Measurements from ENCODE around the gene ABTB2. TPM values are rescaled to one million over a fixed set of nuclear protein-coding genes. Genes with fewer than 3 reads are reported as not detected.
A peak's percentile ranks its signal among the peaks of the same experiment; 100 is the strongest.

Gene ABTB2
- total and polyA plus RNA-seq, 4 donors: 0.73 to 3.3 (median 2.7) TPM

GRCh38 chr11:34308049-34308912, 49.5 kb downstream of the ABTB2 start:
- H3K27ac ChIP-seq (ENCODE audit: low read depth in 1 of 2, low read length in 1 of 2): no peak overlapping the region

GRCh38 chr11:34305780-34306179, 52.0 kb downstream of the ABTB2 start:
- no peaks in the 10 kb centered on the region for H3K27me3 ChIP-seq (ENCODE audit: control insufficient read depth in 3 of 3, insufficient read depth in 3 of 3, low read length in 2 of 3)
- no peak for TF ChIP-seq CTCF (IDR thresholded peaks at IDR 0.05; ENCODE audit: control extremely low read depth, extremely low read depth)
- 67 to 79% methylated on average over 1 of the region's 1 CpG for WGBS, 2 donors
- H3K27ac ChIP-seq (ENCODE audit: low read depth in 1 of 2, low read length in 1 of 2): no peak overlapping the region
- ATAC-seq (ENCODE audit: insufficient read depth, low FRiP score) (no peak), DNase-seq (no peak)
- H3K36me3 ChIP-seq (ENCODE audit: control insufficient read depth in 4 of 4, insufficient read depth in 4 of 4, low read length in 4 of 4): no peaks in the 10 kb centered on the region
- no peak overlapping the region for H3K4me3 ChIP-seq
- H3K4me1 ChIP-seq (ENCODE audit: control insufficient read depth in 5 of 5, insufficient read depth in 5 of 5, low read length in 5 of 5): peaks cover 2 to 50% (median 4%) of the 10 kb centered on the region in 5 donors
- no peaks in the 10 kb centered on the region for H3K9me3 ChIP-seq (ENCODE audit: control insufficient read depth in 4 of 4, insufficient read depth in 3 of 4, low read length in 3 of 4)
- H3K9ac ChIP-seq (ENCODE audit: insufficient read depth in 1 of 2, low read length in 2 of 2): no peak overlapping the region

More at GRCh38 chr11:34308049-34308912, 49.5 kb downstream of the ABTB2 start:
- no peaks in the 10 kb centered on the region for H3K36me3 ChIP-seq (ENCODE audit: control insufficient read depth in 4 of 4, insufficient read depth in 4 of 4, low read length in 4 of 4)
- no peak overlapping the region for H3K9ac ChIP-seq (ENCODE audit: insufficient read depth in 1 of 2, low read length in 2 of 2)
- ATAC-seq (ENCODE audit: insufficient read depth, low FRiP score) (no peak), DNase-seq (no peak)
- no peaks in the 10 kb centered on the region for H3K27me3 ChIP-seq (ENCODE audit: control insufficient read depth in 3 of 3, insufficient read depth in 3 of 3, low read length in 2 of 3)
- H3K4me3 ChIP-seq: no peak overlapping the region
- no peak for TF ChIP-seq CTCF (IDR thresholded peaks at IDR 0.05; ENCODE audit: control extremely low read depth, extremely low read depth)
- 62 to 77% methylated on average over 7 of the region's 7 CpGs for WGBS, 2 donors
- H3K9me3 ChIP-seq (ENCODE audit: control insufficient read depth in 4 of 4, insufficient read depth in 3 of 4, low read length in 3 of 4): no peaks in the 10 kb centered on the region
- H3K4me1 ChIP-seq (ENCODE audit: control insufficient read depth in 5 of 5, insufficient read depth in 5 of 5, low read length in 5 of 5): peaks cover 0 to 34% (median 4%) of the 10 kb centered on the region in 5 donors

- ATAC-seq (ENCODE audit: insufficient read depth, low FRiP score): no peak
- TF ChIP-seq CTCF (IDR thresholded peaks at IDR 0.05; ENCODE audit: control extremely low read depth, extremely low read depth): no peak
- no peak overlapping the region for H3K9ac ChIP-seq (ENCODE audit: insufficient read depth in 1 of 2, low read length in 2 of 2)
- H3K4me1 ChIP-seq (ENCODE audit: control insufficient read depth in 5 of 5, insufficient read depth in 5 of 5, low read length in 5 of 5): peaks cover under 1 to 48% (median 4%) of the 10 kb centered on the region in 5 donors
- no peaks in the 10 kb centered on the region for H3K36me3 ChIP-seq (ENCODE audit: control insufficient read depth in 4 of 4, insufficient read depth in 4 of 4, low read length in 4 of 4)
- no peaks in the 10 kb centered on the region for H3K9me3 ChIP-seq (ENCODE audit: control insufficient read depth in 4 of 4, insufficient read depth in 3 of 4, low read length in 3 of 4)
- DNase-seq: peak in 2 of 3 donors; percentile 48 to 54
- no peaks in the 10 kb centered on the region for H3K27me3 ChIP-seq (ENCODE audit: control insufficient read depth in 3 of 3, insufficient read depth in 3 of 3, low read length in 2 of 3)
- no peak overlapping the region for H3K4me3 ChIP-seq
- WGBS, 2 donors: 80 to 81% methylated on average over 7 of the region's 7 CpGs
- no peak overlapping the region for H3K27ac ChIP-seq (ENCODE audit: low read depth in 1 of 2, low read length in 1 of 2)
These were observed 52.6 kb downstream of the ABTB2 start for GRCh38 chr11:34305193-34305592.
